ENCODE data around the gene TATDN3.

TATDN3 gene, protein sequence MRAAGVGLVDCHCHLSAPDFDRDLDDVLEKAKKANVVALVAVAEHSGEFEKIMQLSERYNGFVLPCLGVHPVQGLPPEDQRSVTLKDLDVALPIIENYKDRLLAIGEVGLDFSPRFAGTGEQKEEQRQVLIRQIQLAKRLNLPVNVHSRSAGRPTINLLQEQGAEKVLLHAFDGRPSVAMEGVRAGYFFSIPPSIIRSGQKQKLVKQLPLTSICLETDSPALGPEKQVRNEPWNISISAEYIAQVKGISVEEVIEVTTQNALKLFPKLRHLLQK

DNA sequence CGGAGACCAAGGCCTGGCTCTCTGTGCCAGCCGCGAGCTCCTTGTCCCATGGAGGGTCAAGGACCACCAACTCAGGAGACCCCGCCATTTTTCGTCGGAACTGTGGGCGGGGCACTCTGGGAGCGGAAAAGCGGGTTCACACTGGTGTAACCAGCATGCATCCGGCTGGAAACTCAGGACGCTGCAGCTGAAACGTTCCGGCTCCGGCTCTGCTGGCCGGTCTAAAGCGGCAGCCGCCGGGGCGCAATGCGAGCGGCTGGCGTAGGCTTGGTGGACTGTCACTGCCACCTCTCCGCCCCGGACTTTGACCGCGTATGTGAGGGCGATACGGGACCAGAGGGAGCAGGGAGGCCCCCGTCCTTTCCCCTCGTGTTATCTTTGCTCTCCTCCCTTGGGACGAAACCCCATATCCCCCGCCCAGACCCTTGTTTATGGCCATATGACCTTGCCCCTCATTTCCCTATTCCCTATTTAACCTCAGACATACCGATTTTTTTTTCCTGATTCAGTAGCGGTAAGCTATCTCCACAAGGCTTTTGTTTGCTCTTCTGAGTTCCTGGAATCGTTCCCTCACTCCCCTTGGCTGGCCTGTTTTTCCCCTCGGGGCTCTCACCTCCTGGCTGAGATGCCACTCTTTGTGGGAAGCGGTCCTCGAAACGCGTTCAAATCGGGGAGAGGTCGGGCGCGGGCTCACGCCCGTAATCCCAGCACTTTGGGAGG is at the start of gene TATDN3, which contains the start of gene NSL1:
TSS of gene TATDN3 (plus strand) at position 219 of the 720 bp plus-strand sequence. CDS start at position 247, 28 bp downstream.
TSS of gene NSL1 (minus strand) at position 102 of the 720 bp plus-strand sequence. CDS start at position 88, 14 bp downstream.
- Mint-ChIP-seq H3K9me3 (peaks cover 7% of the 10 kb centered on the region), H3K36me3 (peaks cover 13% of the 10 kb centered on the region), H3K27ac (peak within 1 kb of the TSS; percentile 94), H3K27me3 (no peaks in the 10 kb centered on the region), H3K4me3 (peak within 1 kb of the TSS; percentile 98), H3K4me1 (peaks cover 43% of the 10 kb centered on the region)
- peak; percentile 91 for ATAC-seq

DNA sequence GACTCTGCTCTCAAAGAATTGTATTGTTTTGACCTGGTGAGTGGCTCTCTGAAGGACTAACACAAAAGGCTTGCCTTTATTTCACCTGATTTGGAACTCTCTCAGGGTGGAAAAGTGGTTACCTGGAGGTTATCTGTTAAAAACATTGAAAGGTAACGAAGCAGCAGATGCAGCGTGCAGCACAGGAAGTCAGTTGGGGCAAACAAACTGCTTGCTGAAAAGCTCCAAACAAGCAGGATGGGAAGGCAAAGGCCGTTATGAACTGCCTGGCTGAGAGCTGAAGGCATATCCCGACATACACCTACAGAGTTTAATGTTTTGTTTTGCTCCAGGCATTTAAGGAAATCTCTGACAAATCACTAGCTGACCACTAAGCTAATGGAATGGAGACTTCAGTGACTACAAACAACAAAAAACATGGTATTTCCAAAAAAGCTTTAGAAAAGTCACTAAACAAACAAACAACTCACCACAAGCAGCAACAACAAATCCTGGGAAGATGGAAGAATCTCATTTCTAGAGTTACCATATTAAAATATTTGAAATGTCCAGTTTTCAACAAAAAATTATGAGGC is 47.7 kb upstream of the TATDN3 start:
- H3K36me3 Mint-ChIP-seq: peaks cover 30% of the 10 kb centered on the region
- H3K4me1 Mint-ChIP-seq: peaks cover 11% of the 10 kb centered on the region
- H3K27ac Mint-ChIP-seq: no peak overlapping the region
- no peaks in the 10 kb centered on the region for H3K27me3 Mint-ChIP-seq
- no peaks in the 10 kb centered on the region for H3K9me3 Mint-ChIP-seq
- ATAC-seq: no peak
- H3K4me3 Mint-ChIP-seq: no peak overlapping the region

DNA sequence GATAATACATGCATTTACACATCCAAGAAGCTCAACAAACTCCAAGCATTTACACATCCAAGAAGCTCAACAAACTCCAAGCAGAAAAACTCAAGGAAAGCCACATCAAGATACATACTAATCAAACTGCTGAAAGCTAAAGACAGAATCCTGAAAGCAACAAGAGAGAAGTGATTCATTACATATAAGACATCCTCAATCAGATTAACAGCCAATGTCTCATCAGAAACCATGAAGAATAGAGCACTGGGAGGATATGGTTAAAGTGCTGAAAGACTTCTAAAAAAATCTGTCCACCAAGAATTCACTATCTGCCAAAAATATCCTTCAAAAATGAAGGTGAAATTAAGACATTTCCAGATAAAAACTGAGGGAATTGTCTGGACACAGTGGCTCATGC is 46.4 kb upstream of the TATDN3 start:
- Mint-ChIP-seq H3K9me3 (no peaks in the 10 kb centered on the region), H3K4me1 (peaks cover 17% of the 10 kb centered on the region), H3K4me3 (no peak overlapping the region), H3K27ac (no peak overlapping the region), H3K27me3 (no peaks in the 10 kb centered on the region), H3K36me3 (peaks cover 29% of the 10 kb centered on the region)
- ATAC-seq: no peak

DNA sequence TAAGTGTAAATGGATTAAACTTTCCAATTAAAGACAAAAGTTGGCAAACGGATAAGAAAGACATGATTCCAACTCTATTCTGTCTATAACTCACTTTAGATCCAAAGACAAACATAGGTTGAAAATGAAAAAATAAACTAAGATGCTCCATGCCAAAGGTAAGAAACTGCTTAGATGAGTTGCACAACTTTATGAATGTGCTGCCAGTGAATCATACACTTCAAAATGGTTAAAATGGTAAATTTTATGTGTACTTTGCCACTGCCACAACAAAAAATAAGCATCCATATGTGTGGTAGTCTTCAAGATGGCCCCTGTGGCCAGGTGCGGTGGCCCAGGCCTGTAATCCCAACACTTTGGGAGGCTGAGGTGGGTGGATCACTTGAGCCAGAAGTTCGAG is 45.1 kb upstream of the TATDN3 start:
- H3K27ac Mint-ChIP-seq: no peak overlapping the region
- peaks cover 20% of the 10 kb centered on the region for H3K4me1 Mint-ChIP-seq
- peaks cover 23% of the 10 kb centered on the region for H3K36me3 Mint-ChIP-seq
- H3K4me3 Mint-ChIP-seq: no peak overlapping the region
- H3K27me3 Mint-ChIP-seq: no peaks in the 10 kb centered on the region
- ATAC-seq: no peak
- H3K9me3 Mint-ChIP-seq: no peaks in the 10 kb centered on the region

DNA sequence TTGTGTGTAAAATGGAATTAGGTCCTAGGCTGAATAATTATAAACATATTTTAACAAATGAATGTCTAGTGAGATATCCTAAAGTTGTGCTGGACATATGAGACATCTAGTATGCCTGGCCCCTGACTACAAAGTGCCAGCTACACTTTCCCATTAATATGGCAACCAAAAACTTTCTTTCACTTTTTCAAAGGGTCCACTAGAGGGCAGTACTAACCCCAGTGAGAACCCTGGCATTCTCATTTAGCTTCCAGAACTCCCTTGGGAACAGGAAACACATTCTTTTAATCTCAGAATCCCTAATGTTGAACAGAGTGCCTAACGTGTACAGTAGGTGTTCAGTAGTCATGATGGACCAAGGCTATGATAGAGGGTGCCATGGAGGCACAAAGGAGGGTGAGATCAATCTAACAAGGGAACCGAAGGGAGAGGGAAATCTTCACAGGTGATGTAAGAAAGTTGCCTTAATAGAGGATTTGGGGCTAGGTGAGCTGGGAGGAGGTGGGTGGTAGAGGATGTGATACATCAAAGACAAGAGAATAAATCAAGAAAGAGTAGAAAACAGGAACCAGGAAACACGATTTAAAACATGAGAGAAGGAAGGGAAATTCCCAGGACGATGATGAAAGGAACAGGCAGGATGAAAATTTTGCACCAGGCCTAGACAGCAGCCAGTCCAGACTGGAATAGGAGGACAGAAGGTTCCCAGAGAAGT is 41.7 kb upstream of the TATDN3 start:
- peak; percentile 74 for ATAC-seq
- no peaks in the 10 kb centered on the region for H3K9me3 Mint-ChIP-seq
- H3K27me3 Mint-ChIP-seq: no peaks in the 10 kb centered on the region
- H3K27ac Mint-ChIP-seq: peak overlapping the region; percentile 22
- peaks cover 47% of the 10 kb centered on the region for H3K4me1 Mint-ChIP-seq
- H3K36me3 Mint-ChIP-seq: peaks cover 6% of the 10 kb centered on the region
- no peak overlapping the region for H3K4me3 Mint-ChIP-seq

DNA sequence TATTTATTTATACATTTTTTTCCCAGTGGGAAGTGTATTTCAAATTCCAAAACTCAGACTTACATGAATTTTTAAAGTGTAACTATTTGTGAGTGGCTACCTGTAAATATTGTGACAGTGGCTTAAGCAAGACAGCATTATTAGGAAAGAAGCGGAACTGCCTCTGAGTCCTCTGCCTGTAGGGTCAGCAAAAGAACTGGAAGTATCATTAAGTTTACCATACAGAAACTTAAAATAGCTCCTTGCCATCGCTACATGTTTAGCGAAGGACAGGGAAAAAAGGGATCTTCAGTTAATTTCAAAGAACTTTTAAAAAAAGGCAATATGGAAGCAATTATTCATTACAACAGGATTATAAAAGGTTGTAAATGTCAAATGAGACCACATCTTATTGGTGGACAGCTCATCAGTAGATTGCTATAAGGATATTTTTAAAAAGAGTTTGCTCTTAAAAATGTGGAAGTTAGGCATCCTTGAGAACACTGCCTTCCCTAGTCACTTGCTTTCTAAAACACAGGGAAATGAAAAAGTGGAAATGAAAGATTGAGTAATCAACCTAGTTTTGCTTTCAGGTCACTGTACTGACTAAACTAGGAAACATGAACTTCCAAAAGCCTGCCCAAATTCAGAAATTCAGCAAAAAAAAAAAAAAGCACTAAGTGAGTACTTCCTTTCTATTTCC is 39.3 kb upstream of the TATDN3 start:
- Mint-ChIP-seq H3K9me3 (no peaks in the 10 kb centered on the region), H3K36me3 (peaks cover 10% of the 10 kb centered on the region), H3K27me3 (no peaks in the 10 kb centered on the region), H3K27ac (peak overlapping the region; percentile 73), H3K4me3 (no peak overlapping the region), H3K4me1 (peaks cover 38% of the 10 kb centered on the region)
- ATAC-seq: peak; percentile 55

DNA sequence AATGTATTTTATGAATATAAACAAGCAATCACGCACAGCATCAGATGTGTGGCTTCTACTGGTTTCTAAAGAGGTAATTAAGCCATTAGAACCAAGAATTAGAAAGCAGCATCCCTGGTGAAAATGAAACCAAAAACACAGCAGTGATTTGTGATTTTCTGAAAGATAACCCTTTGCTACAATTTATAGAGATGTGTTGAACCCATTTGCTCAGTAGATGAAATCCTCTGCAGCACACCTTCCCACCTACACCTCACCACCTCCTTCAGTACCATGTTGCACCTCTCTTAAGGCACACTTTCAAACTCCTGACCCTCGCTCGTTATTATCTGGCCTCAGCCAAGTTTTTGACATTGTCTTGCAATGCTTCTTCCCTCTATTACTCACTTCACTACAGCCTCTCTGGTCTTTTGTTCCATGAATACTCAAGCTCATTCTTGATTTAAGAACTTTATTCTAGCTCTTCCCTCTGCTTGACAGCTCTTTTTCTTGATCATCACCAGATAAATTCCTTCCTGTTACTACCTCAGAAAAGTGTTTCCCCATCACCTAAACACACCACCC is 38.7 kb upstream of the TATDN3 start:
- Mint-ChIP-seq H3K4me3 (peak overlapping the region; percentile 66), H3K9me3 (no peaks in the 10 kb centered on the region), H3K27ac (peak overlapping the region; percentile 73), H3K4me1 (peaks cover 38% of the 10 kb centered on the region), H3K36me3 (peaks cover 17% of the 10 kb centered on the region), H3K27me3 (no peaks in the 10 kb centered on the region)
- peak; percentile 29 for ATAC-seq

DNA sequence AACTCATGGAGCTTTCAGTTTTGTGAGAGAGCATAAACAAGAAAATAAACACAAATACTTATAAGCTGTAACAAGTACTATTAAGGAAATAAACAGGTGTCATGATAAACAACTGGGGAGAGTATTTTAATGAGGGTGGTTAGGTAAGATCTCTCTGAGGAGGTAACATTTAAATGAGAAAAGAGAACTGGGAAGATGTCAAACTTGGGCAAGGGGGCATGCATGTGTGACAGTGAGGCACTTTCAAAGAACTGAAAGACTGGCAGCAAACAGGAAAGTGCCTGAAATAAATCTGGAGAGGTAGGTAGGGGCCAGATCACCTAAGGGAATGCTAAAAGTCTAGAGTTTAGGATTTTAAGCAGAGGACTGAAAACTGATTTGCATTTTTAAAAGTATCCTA is 37.9 kb upstream of the TATDN3 start:
- no peaks in the 10 kb centered on the region for H3K9me3 Mint-ChIP-seq
- peak overlapping the region; percentile 73 for H3K27ac Mint-ChIP-seq
- H3K4me3 Mint-ChIP-seq: peak overlapping the region; percentile 8
- ATAC-seq: peak; percentile 68
- no peaks in the 10 kb centered on the region for H3K27me3 Mint-ChIP-seq
- H3K36me3 Mint-ChIP-seq: peaks cover 17% of the 10 kb centered on the region
- H3K4me1 Mint-ChIP-seq: peaks cover 38% of the 10 kb centered on the region

DNA sequence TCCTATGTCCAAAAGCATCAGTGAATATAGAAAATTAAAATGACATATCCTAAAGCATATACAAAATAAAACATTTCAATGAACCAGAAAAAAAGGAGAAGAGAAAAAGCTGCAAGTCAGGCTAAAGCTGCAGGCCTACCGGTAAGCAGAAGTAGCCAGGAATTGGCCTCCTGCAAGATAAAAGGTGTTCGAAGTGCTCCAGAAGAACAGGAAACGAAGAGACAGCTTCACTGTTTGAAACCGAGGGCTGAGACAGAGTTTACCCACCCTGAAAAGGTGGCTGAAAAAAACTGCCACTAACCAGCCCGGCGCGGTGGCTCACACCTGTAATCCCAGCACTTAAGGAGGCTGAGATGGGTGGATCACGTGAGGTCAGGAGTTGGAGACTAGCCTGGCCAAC is 37.5 kb upstream of the TATDN3 start:
- peaks cover 17% of the 10 kb centered on the region for H3K36me3 Mint-ChIP-seq
- peaks cover 38% of the 10 kb centered on the region for H3K4me1 Mint-ChIP-seq
- H3K4me3 Mint-ChIP-seq: peak overlapping the region; percentile 8
- peak; percentile 62 for ATAC-seq
- no peaks in the 10 kb centered on the region for H3K27me3 Mint-ChIP-seq
- H3K9me3 Mint-ChIP-seq: no peaks in the 10 kb centered on the region
- H3K27ac Mint-ChIP-seq: peak overlapping the region; percentile 73

DNA sequence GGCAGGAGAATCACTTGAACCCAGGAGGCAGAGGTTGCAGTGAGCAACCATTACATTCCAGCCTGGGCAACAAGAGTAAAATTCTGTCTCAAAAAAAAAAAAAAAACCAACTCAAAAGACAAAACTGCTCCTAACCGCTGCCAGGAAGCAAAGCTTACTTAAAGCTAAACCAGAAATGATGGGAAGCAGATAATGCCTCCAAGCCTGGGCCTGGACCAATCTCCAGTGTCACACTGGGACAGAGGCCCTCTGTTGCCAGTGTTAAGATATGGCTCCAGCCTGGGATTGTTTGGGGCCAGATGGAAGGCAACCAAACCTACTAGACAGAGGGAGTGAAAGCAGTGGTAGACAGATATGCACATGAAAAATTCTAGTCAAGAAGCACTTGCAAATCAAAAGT is 37.0 kb upstream of the TATDN3 start:
- Mint-ChIP-seq H3K27ac (peak overlapping the region; percentile 73), H3K4me3 (peak overlapping the region; percentile 32), H3K9me3 (no peaks in the 10 kb centered on the region), H3K27me3 (no peaks in the 10 kb centered on the region), H3K4me1 (peaks cover 40% of the 10 kb centered on the region), H3K36me3 (peaks cover 17% of the 10 kb centered on the region)
- ATAC-seq: no peak

DNA sequence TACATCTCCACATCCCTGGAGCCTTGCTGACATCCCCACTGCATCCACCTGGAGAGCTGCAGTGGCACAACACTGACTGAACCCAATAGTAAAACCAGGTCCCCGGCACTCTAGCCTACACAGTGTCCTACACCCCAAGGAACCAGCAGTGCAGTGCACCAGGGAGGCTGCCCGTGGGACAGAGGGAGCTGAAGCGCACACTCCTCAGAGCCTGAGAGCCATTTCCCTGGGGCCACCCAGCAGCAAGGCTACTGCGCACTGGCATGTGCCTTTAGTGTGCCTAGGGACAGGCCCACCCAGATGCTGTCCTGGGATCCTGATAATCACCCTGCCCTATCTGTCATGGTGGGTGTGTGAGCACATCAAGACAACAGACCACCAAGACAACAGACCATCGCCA is 32.0 kb upstream of the TATDN3 start:
- Mint-ChIP-seq H3K36me3 (peaks cover 39% of the 10 kb centered on the region), H3K27ac (no peak overlapping the region), H3K4me1 (peaks cover 39% of the 10 kb centered on the region), H3K9me3 (no peaks in the 10 kb centered on the region), H3K27me3 (no peaks in the 10 kb centered on the region), H3K4me3 (no peak overlapping the region)
- ATAC-seq: no peak

DNA sequence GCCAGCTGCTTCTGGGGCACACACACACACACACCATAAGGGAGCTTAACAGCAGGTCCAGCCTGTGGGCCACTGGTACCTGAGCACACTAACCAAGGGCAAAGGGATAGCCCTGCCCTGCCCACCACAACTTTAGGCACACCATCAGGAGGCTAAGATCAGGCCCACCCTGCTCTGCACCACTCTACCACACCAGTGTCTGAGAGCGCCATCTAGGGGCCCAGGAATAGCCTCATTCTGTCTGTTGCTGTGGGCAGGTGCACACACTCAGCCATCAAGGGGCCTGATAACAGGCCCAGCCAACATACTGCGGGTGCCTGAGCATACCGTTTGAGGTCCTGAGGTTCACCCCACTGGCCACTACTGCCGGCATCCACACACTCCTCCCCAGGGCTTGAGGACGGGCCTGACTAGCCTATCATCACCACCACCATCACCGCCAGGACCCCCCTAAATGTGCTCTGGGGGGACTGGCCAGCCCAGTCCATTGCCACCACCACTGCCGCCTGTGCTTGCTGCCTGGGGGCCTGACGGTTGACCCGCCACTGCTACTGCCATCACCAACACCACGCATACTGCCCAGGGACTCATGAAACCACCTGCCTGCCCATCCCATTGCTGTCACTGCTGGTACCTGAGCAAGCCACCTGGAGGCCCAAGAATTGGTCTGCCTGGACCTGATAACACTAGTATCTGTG is 31.4 kb upstream of the TATDN3 start:
- H3K4me1 Mint-ChIP-seq: peaks cover 39% of the 10 kb centered on the region
- no peaks in the 10 kb centered on the region for H3K27me3 Mint-ChIP-seq
- H3K36me3 Mint-ChIP-seq: peaks cover 45% of the 10 kb centered on the region
- no peaks in the 10 kb centered on the region for H3K9me3 Mint-ChIP-seq
- no peak overlapping the region for H3K4me3 Mint-ChIP-seq
- ATAC-seq: peak; percentile 75
- no peak overlapping the region for H3K27ac Mint-ChIP-seq

DNA sequence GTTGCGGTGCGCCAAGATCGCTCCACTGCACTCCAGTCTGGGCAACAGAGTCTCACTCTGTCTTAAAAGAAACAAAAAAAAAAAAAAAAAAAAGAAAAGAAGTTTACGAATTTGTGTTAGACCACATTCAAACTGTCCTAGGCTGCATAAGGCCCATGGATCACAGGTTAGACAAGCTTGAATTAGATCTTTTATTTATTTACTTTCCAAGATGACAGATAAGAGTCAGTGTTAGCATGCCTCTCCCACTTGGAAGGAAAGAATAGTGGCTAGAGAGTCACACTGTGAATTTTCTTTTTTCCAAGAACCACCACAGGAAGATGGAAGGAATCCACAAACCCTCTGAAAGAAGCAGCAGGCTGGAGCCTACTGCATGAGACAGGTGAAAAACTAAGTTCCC is 29.5 kb upstream of the TATDN3 start:
- Mint-ChIP-seq H3K4me3 (no peak overlapping the region), H3K4me1 (peaks cover 46% of the 10 kb centered on the region), H3K27me3 (no peaks in the 10 kb centered on the region), H3K27ac (no peak overlapping the region), H3K36me3 (peaks cover 52% of the 10 kb centered on the region), H3K9me3 (peaks cover 8% of the 10 kb centered on the region)
- no peak for ATAC-seq

DNA sequence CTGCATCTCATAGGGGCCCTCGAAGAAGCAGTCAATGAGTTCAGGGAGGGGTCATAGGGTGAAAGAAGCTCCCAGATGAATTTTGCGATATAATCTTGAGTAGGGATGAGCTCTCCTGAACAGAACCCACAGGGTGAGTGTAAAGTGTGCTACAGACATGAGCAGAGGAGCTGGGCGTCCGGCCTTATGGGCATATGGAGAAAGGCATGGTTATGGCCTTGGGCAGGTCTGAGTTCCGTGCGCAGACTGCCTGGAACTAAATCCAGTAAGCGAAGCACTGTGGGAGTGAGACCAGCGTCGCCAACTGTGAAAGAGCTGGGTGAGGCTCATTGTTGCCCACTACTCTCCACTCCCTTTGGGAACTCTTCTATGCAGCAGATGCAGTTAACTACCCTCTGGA is 28.9 kb upstream of the TATDN3 start:
- Mint-ChIP-seq H3K36me3 (peaks cover 52% of the 10 kb centered on the region), H3K9me3 (peaks cover 8% of the 10 kb centered on the region), H3K4me3 (no peak overlapping the region), H3K27ac (no peak overlapping the region), H3K27me3 (no peaks in the 10 kb centered on the region), H3K4me1 (peaks cover 51% of the 10 kb centered on the region)
- no peak for ATAC-seq

Measured in stimulated activated memory B cell treated with anti-CD40 and anti-IgM and Interleukin-4, amounts not matched to agents 10 μg/mL and 1 μg/mL and 100 μg/mL, for 72 hours (primary cell).